ENCODE data around the gene CCDC171.
"Not testable (repeated sequence)": the region's sequence is repeated elsewhere in the genome, so short reads cannot be mapped to it uniquely, and the experiment has no call there.

Gene CCDC171

GRCh38 chr9:15600666-15601330 lies 48.0 kb downstream of the CCDC171 start:
- DNase-seq, H3K4me1 Mint-ChIP-seq, H3K27ac Mint-ChIP-seq, H3K4me3 Mint-ChIP-seq, ATAC-seq, H3K27me3 Mint-ChIP-seq, H3K9me3 Mint-ChIP-seq: not testable (repeated sequence)
- peaks cover 15% of the 10 kb centered on the region for H3K36me3 Mint-ChIP-seq (ENCODE audit: low read depth)

- Mint-ChIP-seq H3K36me3 (ENCODE audit: low read depth) (no peaks in the 10 kb centered on the region), H3K4me1 (no peaks in the 10 kb centered on the region), H3K27ac (no peak overlapping the region), H3K9me3 (no peaks in the 10 kb centered on the region), H3K27me3 (no peaks in the 10 kb centered on the region), H3K4me3 (no peak overlapping the region)
- DNase-seq (no peak), ATAC-seq (no peak)
Observed at GRCh38 chr9:15606643-15607472, 54.0 kb downstream of the CCDC171 start.

- H3K9me3 Mint-ChIP-seq = no peaks in the 10 kb centered on the region
- DNase-seq (no peak), ATAC-seq (no peak)
- no peaks in the 10 kb centered on the region for H3K36me3 Mint-ChIP-seq (ENCODE audit: low read depth)
- H3K4me1 Mint-ChIP-seq = no peaks in the 10 kb centered on the region
- no peaks in the 10 kb centered on the region for H3K27me3 Mint-ChIP-seq
- no peak overlapping the region for H3K4me3 Mint-ChIP-seq
- no peak overlapping the region for H3K27ac Mint-ChIP-seq
Observed at GRCh38 chr9:15612962-15613361, 60.1 kb downstream of the CCDC171 start.

- H3K36me3 Mint-ChIP-seq (ENCODE audit: low read depth) = no peaks in the 10 kb centered on the region
- no peak for DNase-seq
- no peak for ATAC-seq
- H3K9me3 Mint-ChIP-seq = no peaks in the 10 kb centered on the region
- H3K27ac Mint-ChIP-seq = no peak overlapping the region
- no peaks in the 10 kb centered on the region for H3K4me1 Mint-ChIP-seq
- H3K4me3 Mint-ChIP-seq = no peak overlapping the region
- no peaks in the 10 kb centered on the region for H3K27me3 Mint-ChIP-seq
Observed at GRCh38 chr9:15617782-15618181, 64.9 kb downstream of the CCDC171 start.

- H3K27me3 Mint-ChIP-seq = no peaks in the 10 kb centered on the region
- DNase-seq = no peak
- H3K4me3 Mint-ChIP-seq = no peak overlapping the region
- no peak for ATAC-seq
- no peaks in the 10 kb centered on the region for H3K36me3 Mint-ChIP-seq (ENCODE audit: low read depth)
- no peak overlapping the region for H3K27ac Mint-ChIP-seq
- no peaks in the 10 kb centered on the region for H3K9me3 Mint-ChIP-seq
- H3K4me1 Mint-ChIP-seq = no peaks in the 10 kb centered on the region
Observed at GRCh38 chr9:15618540-15619331, 65.9 kb downstream of the CCDC171 start.

- H3K9me3 Mint-ChIP-seq = no peaks in the 10 kb centered on the region
- peaks cover 4% of the 10 kb centered on the region for H3K36me3 Mint-ChIP-seq (ENCODE audit: low read depth)
- H3K4me1 Mint-ChIP-seq = no peaks in the 10 kb centered on the region
- ATAC-seq (no peak), DNase-seq (no peak)
- no peaks in the 10 kb centered on the region for H3K27me3 Mint-ChIP-seq
- no peak overlapping the region for H3K4me3 Mint-ChIP-seq
- no peak overlapping the region for H3K27ac Mint-ChIP-seq
Observed at GRCh38 chr9:15622318-15622971, 69.6 kb downstream of the CCDC171 start.

- H3K4me1 Mint-ChIP-seq = no peaks in the 10 kb centered on the region
Observed at GRCh38 chr9:15635752-15636151, 82.9 kb downstream of the CCDC171 start.

GRCh38 chr9:15640121-15640520 lies 87.3 kb downstream of the CCDC171 start:
- Mint-ChIP-seq H3K27me3 (no peaks in the 10 kb centered on the region), H3K4me1 (no peaks in the 10 kb centered on the region), H3K36me3 (ENCODE audit: low read depth) (no peaks in the 10 kb centered on the region), H3K4me3 (no peak overlapping the region), H3K27ac (no peak overlapping the region), H3K9me3 (no peaks in the 10 kb centered on the region)
- DNase-seq = no peak
- no peak for ATAC-seq

More at GRCh38 chr9:15635752-15636151, 82.9 kb downstream of the CCDC171 start:
- Mint-ChIP-seq H3K4me3 (no peak overlapping the region), H3K27me3 (no peaks in the 10 kb centered on the region), H3K9me3 (no peaks in the 10 kb centered on the region), H3K27ac (no peak overlapping the region), H3K36me3 (ENCODE audit: low read depth) (no peaks in the 10 kb centered on the region)
- DNase-seq (no peak), ATAC-seq (no peak)

GRCh38 chr9:15641291-15641690 lies 88.4 kb downstream of the CCDC171 start:
- no peaks in the 10 kb centered on the region for H3K36me3 Mint-ChIP-seq (ENCODE audit: low read depth)
- H3K9me3 Mint-ChIP-seq = peaks cover 6% of the 10 kb centered on the region
- no peaks in the 10 kb centered on the region for H3K27me3 Mint-ChIP-seq
- no peak for DNase-seq
- no peak overlapping the region for H3K27ac Mint-ChIP-seq
- ATAC-seq = no peak
- no peaks in the 10 kb centered on the region for H3K4me1 Mint-ChIP-seq
- no peak overlapping the region for H3K4me3 Mint-ChIP-seq

GRCh38 chr9:15642369-15642962 lies 89.6 kb downstream of the CCDC171 start:
- ATAC-seq (no peak), DNase-seq (no peak)
- Mint-ChIP-seq H3K27me3 (no peaks in the 10 kb centered on the region), H3K9me3 (peaks cover 6% of the 10 kb centered on the region), H3K4me3 (no peak overlapping the region), H3K4me1 (no peaks in the 10 kb centered on the region), H3K27ac (no peak overlapping the region), H3K36me3 (ENCODE audit: low read depth) (no peaks in the 10 kb centered on the region)

GRCh38 chr9:15670246-15670645 lies 117.4 kb downstream of the CCDC171 start:
- DNase-seq (no peak), ATAC-seq (no peak)
- Mint-ChIP-seq H3K27ac (no peak overlapping the region), H3K4me3 (no peak overlapping the region), H3K27me3 (no peaks in the 10 kb centered on the region), H3K9me3 (no peaks in the 10 kb centered on the region), H3K36me3 (ENCODE audit: low read depth) (peaks cover 2% of the 10 kb centered on the region), H3K4me1 (no peaks in the 10 kb centered on the region)

- no peak for ATAC-seq
- Mint-ChIP-seq H3K4me1 (no peaks in the 10 kb centered on the region), H3K36me3 (ENCODE audit: low read depth) (peaks cover 2% of the 10 kb centered on the region), H3K9me3 (no peaks in the 10 kb centered on the region), H3K27ac (no peak overlapping the region), H3K4me3 (no peak overlapping the region), H3K27me3 (no peaks in the 10 kb centered on the region)
- DNase-seq = no peak
Observed at GRCh38 chr9:15670894-15671293, 118.1 kb downstream of the CCDC171 start.

GRCh38 chr9:15693701-15694100 lies 140.9 kb downstream of the CCDC171 start:
- no peak for DNase-seq
- H3K27ac Mint-ChIP-seq = no peak overlapping the region
- H3K27me3 Mint-ChIP-seq = no peaks in the 10 kb centered on the region
- H3K4me1 Mint-ChIP-seq = no peaks in the 10 kb centered on the region
- no peaks in the 10 kb centered on the region for H3K36me3 Mint-ChIP-seq (ENCODE audit: low read depth)
- H3K9me3 Mint-ChIP-seq = no peaks in the 10 kb centered on the region
- ATAC-seq = no peak
- H3K4me3 Mint-ChIP-seq = no peak overlapping the region

- Mint-ChIP-seq H3K4me1 (no peaks in the 10 kb centered on the region), H3K4me3 (no peak overlapping the region), H3K27me3 (no peaks in the 10 kb centered on the region), H3K36me3 (ENCODE audit: low read depth) (peaks cover 3% of the 10 kb centered on the region), H3K9me3 (no peaks in the 10 kb centered on the region), H3K27ac (no peak overlapping the region)
- DNase-seq = no peak
- ATAC-seq = no peak
Observed at GRCh38 chr9:15696979-15697378, 144.1 kb downstream of the CCDC171 start.

Measured in activated naive CD8-positive, alpha-beta T cell treated with anti-CD3 and anti-CD28 coated beads, Interleukin-2, amount 50 U/mL, for 24 hours (primary cell).